Measurements from ENCODE around the gene WDPCP.

The WDPCP gene

DNA sequence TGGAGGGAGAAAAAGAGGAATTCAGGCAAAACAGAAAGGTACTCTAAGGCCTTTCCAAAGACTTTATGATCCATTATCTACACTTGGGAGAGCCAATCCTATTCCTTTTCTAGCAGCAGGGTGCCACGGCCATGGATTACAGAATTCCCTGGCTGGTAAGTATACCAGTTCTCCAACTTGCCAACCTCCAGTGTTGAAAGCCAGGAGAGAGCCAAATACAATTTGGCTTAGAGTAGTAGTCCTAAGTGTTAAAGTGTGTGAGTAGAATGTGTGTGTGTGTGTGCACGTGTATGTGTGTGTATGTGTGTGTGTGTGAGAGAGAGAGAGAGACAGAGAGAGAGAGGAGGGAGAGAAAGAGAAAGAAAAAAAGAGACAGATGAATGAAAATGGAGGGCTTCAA lies 43.3 kb downstream of the WDPCP start:
- DNase-seq (ENCODE audit: low spot score) (no peak), FAIRE-seq (no peak)

DNA sequence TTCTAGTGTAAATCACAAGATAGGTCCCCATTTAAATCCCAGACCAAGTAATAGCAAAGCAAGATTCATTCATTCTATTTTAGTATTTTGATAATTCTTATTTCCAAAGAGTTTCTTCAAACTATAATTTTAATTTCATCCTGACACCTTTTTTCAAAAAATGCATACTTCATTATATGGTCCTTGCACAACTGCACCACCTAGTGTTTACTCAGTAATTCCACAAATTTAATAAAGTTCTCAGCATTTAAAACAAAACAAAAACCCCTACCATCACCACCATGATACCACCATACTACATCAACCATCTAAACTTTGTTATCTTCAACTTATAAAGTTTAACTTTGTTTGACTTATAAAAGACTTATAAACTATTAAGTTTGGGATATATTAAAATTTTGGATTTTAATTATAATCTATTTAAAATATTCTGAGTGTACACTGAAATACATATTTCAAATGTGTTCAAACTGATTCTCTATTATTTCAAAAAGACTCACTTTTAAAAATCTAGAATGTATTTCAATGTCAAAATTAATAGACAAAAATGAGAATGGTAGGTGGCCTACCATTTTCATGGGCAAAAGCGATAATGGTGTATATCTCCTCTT lies 44.2 kb downstream of the WDPCP start:
- peak; percentile 25 for DNase-seq (ENCODE audit: low spot score)
- FAIRE-seq, result no peak

DNA sequence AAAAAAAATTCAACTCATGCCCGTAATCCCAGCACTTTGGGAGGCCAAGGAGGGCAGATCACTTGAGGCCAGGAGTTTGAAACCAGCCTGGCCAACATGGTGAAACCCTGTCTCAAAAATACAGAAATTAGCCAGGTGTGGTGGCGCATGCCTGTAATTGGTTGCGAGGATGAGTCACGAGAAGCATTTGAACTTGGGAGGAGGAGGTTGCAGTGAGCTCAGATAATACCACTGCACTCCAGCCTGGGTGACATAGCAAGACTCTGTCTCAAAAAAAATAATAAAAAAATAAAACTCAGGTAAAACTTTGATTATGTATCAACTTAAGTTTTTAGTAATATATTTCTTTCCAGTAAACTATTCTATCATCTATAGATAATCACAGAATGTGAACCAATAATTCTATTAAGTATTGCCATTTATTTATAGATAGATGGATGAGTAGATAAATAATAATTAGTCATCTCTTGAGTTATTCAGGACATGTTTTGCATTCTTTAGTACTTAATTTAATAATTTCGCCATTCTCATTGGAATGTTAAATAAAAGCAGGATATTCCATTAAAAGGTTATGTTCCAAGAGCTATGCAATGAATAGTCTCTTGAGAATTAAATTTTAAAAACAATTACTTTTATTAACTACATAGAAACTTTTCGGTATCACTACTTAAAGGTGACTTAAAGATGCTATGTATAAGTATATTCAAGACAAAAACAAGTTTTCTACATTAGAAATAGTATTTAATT lies 48.7 kb downstream of the WDPCP start:
- no peak for FAIRE-seq
- DNase-seq (ENCODE audit: low spot score), result no peak

DNA sequence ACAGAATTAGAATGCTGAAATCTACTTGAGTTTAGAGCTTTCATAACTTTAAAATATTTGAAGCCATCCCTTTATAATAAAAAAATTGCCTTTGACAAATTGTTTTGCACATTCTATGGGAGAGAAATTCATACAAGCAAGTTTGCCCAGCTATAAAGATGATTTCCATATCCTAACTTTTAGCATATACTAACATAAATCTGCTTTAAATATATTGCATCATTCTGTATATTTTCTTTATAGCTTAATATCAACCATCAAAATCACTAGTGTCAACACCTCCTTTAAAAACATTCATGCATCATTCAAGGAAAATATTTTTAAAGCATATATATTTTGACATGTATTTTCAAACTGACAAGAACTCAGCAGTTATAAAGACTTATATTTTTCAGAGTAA lies 49.9 kb downstream of the WDPCP start:
- FAIRE-seq (no peak), DNase-seq (ENCODE audit: low spot score) (no peak)

DNA sequence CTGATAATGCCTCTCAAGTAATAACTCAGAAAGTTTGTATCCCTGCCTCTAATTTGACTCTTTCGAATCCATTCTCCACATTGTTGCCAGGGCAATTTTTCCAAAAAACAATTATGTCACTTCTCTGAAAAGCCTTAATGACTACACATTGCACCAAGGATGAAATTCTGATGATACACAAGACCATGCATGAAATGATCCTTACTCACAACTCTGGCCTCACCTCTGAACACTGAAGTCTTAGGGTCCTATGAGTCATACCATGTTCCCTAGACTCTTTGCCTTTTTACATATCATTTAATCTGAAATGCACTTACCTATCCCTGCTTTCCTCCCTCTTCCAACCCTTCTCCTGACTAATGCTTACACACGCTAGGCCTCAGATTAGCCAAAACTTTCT lies 51.0 kb downstream of the WDPCP start:
- DNase-seq (ENCODE audit: low spot score) (no peak), FAIRE-seq (no peak)

DNA sequence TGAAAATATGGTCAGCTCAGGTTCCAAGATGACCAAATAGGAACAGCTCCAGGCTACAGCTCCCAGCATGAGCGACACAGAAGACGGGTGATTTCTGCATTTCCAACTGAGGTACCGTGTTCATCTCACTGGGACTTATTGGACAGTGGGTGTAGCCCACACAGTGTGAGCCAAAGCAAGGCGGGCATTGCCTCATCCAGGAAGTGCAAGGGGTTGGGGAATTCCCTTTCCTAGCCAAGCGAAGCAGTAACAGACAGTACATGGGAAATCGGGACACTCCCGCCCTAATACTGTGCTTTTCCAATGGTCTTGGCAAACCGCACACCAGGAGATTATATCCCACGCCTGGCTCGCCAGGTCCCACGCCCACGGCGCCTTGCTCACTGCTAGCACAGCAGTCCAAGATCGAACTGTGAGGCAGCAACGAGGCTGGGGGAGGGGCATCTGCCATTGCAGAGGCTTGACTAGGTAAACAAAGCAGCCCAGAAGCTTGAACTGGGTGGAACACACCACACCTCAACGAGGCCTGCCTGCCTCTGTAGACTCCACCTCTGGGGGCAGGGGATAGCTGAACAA lies 57.5 kb downstream of the WDPCP start:
- FAIRE-seq, result no peak

DNA sequence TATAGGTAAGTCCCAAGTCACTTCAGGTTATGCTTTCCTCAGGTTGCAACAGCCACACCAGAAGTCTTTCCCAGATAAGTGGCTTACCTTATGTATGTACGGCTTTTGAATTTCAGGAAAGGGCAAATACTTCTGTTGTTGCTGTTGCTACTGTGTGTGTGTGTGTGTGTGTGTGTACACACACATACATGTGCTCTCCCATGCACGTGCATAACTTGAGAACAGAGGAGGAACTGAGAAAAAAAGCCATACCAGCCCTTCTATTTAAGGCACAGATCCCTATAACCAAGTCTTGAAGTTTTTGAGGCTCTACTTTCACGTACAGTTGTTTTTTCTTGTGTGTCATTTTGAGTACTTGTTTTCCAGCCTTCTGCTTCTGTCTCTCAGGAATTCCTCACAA lies 62.4 kb downstream of the WDPCP start:
- FAIRE-seq, result no peak

More for the DNA sequence above, 57.5 kb downstream of the WDPCP start:
- DNase-seq (ENCODE audit: low spot score), result no peak

DNA sequence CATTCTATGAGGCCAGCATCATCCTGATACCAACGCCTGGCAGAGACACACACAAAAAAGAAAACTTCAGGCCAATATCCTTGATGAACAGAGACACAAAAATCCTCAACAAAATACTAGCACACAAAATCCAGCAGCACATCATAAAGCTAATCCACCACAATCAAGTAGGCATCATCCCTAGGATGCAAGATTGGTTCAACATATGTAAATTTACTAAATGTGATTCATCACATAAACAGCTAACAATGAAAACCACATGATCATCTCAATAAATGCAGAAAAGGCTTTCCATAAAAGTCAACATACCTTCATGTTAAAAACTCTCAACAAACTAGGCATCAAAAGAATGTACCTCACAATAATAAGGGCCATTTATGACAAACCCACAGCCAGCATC lies 65.3 kb downstream of the WDPCP start:
- FAIRE-seq (no peak), DNase-seq (ENCODE audit: low spot score) (no peak)

More for the DNA sequence above, 62.4 kb downstream of the WDPCP start:
- no peak for DNase-seq (ENCODE audit: low spot score)

DNA sequence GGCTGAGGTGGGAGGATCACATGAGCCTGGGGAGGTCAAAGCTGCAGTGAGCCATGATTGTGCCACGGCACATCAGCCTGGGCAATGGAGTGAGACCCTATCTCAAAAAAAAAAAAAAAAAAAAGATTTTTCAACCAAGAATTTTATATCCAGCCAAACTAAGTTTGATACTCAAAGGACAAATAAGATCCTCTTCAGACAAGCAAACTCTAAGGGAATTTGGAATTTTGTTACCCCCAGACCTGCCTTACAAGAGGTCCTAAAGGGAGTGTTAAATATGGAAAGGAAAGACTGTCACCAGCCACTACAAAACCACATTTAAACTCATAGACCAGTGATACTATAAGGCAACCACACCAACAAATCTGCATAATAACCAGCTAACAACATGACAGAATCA lies 67.5 kb downstream of the WDPCP start:
- FAIRE-seq, result no peak
- no peak for DNase-seq (ENCODE audit: low spot score)

DNA sequence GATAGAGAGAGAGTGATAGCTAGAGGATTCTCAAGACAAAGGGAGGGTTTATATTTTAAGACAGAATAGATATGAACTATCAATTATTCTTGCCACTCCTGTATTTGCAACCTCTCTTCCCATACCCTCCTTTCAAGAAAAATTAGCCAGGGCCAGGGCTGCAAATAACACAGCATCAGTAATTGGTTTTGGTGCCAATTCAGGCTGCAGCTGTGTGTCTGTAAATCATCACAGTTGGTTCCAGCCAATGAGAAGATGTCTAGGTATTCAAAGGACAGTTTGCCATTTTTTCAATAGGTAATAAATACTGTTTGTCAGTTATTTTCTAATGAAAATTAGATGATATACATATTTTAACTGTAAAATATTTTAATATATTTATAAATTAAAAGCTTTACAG lies 73.5 kb downstream of the WDPCP start:
- DNase-seq (ENCODE audit: low spot score), result no peak
- FAIRE-seq, result no peak

DNA sequence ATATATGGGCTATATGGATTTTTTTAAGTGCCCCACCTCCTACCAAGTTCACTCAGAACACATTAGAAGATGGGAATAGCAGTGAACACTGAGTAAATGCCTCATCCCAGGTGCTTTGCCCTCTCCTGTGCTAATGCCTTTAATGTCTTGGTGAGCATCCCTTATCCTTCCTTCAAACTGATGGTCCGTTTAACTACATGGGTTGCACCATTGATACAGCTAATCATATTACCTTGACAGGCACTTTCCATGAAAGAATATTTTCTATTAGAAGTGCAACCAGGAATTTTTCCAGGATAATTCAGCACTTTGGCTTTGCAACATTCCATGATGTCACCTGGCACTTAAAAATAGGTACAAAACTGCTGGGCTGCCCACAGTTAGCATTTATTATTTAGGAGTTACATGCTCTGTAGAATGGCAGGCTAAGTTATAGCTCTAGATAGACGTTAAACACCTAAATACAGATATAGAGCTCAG lies 74.0 kb downstream of the WDPCP start:
- DNase-seq (ENCODE audit: low spot score) (no peak), FAIRE-seq (no peak)

DNA sequence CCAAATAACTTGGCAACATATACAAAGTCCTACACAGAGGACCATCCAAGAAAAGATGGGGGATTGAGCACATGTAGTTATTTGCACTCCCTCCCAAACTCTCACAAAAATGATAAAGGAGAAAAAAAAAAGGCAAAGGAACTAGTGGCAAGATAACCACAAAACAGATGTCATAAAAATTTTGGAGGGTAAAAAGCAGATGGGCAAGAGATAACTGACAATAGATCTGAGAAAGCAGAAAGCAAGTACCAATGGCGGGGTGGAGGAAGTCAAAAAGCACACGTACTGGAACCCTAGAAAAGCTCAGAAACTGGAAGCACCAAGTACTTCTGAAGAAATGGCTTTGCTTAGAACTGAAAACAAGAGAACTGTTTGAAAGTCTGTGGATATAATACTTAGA lies 82.0 kb downstream of the WDPCP start:
- no peak for FAIRE-seq

DNA sequence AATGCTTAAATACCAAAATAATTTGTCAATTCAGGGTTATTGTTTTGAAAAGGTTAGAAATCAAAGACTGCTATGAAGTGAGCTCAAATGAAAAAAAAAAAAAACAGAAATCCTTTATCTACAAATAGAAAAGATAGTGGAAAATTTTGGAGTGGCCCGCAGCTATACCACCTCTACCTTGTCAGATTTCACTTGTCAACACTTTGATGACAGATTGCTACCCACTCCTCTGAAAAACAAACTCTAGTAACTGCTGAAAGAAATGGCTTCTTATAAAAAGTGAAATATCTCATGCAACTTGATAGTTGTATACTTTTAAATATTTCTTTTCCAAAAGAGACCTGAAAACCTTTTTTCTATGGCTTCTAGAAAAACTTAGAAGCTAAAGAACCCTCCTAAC lies 84.5 kb downstream of the WDPCP start:
- no peak for DNase-seq (ENCODE audit: low spot score)
- no peak for FAIRE-seq

More for the DNA sequence above, 82.0 kb downstream of the WDPCP start:
- no peak for DNase-seq (ENCODE audit: low spot score)

DNA sequence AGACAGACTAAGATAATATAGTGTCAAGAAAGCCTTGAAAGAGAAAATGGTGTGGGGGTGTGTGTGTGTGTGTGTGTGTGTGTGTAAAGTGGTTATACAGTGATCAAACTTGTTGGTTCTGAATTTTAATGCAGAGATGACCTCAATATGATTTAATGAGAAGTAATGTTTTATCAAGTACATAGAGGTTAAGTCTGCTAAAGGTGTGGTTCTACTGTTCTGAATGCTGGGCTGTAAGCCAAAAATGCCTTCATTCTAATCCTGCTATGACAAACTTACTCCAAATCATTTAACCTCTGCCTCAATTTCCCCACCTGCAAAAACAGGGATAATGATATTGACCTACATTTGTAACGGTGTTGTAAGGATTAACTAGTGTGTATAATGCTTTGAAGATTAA lies 87.9 kb downstream of the WDPCP start:
- DNase-seq (ENCODE audit: low spot score) (no peak), FAIRE-seq (no peak)

DNA sequence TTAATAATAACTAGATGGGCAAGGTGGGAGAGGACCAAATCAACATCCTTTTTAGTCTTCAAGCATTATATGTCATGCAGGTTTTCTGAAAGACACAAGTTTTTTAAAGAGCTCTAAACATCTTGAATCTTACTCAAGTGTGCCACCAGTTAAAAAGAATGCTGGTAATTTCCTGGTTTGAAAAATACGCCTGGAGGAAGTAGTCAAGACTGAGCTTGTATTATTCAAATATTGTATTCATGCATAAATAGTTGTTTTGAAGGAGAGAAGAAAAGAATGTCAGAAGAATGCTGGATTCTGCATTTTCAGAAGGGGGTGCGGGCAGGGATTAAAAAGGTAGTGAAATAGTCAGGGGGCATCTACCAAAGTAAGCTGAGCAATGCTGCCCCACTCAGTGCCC lies 90.7 kb downstream of the WDPCP start:
- FAIRE-seq (no peak), DNase-seq (ENCODE audit: low spot score) (no peak)

DNA sequence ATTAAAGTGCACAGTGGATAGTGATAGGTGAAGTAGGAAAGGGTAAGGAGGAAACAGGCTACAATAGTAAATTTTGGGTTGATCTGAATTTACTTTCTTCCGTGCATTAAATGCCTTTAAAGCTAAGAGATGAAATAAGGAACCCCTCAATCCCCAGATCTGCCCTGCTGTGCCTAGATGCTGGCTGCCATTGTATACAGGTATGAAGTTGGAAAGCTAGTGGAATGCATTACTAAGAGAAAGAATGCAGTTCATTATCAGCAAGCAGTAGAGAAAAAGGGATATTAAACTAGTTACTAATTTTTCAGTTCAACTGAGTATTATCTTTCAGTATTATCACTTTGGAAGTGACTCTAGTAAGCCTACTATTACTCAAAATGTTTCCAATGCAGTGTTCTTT lies 93.3 kb downstream of the WDPCP start:
- DNase-seq (ENCODE audit: low spot score) (no peak), FAIRE-seq (no peak)

DNA sequence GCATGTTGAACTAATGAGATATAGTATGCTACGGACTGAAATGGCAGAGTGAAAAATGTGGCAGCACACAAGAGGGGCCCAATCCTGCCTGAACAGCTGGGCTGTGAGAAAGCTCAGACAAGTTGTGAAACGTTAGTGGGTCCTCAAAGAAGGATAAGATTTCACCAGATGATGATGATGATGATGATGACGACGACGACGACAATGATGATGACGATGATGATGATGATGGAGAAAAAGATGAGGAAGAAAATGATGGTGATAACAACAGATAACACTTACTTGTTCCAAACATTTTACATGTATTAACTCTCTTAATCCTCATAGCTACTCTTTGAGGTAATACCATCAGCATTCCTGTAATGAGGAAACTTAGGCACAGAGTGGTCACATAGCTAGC lies 94.2 kb downstream of the WDPCP start:
- DNase-seq (ENCODE audit: low spot score) (no peak), FAIRE-seq (peak; percentile 27)

DNA sequence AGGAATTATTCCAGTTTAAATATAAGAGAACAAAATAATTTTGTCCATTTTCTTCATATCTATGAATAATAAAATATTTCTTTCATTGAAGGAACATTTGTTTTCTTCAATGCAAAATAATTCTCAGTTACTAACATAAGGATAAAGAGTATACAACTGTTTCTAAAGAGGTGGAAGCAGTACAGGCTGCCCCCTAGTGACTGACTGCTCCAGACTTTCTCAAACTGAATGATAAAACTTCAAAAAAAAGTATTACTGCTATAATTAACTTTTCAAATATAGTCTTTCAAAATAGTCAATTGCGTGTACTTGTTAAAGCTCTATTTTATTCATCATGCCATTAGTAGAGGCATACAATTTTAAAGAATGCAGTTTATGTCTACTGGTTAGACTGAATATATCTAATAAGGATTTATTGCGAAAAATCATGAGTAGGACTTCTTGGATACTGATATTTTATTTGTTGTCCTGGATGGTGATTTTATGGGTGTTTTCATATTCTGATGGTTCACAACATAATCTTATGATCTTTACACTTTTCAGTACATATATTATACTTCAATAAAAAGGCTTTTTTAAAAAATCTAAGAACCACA lies 100.1 kb downstream of the WDPCP start:
- DNase-seq (ENCODE audit: low spot score) (peak; percentile 27), FAIRE-seq (no peak)

DNA sequence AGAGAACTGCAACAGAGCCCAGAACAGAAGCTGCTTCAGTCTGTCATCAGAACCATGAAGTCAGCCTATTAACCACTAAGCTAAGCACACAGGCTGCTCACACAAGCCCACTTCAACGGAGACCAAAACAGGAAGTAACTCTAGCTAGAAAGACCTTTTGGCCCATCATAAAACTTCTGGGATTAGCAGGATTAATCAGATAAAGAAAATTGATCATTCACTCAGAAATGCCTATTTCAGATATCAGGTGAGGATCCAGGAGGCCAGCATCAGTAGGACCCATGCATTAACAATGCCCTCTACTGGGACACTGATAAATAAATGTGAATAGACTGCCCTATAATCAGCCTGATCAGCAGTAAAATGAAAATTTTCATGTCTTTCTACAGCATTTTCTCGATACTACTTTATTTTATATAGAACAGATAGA lies 101.4 kb downstream of the WDPCP start:
- no peak for FAIRE-seq
- DNase-seq (ENCODE audit: low spot score), result no peak

DNA sequence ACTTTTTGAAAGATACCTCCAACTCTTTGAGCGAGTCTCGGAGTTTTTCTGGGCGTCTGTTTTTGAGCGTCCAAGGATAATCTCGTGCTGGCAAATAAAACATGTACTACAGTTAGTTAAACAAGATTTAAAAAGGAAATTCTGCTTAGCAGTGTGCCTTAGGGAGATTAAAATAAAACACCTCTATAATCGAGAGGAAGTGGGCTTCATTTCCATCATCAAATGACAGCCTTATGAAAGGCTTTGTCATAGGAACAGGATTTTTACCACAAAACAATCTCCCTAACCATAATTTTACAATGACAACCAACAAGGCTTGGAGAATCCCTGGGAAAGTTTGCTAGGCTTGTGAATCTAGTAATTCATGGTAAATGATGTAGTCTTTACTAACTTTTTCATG lies 103.4 kb downstream of the WDPCP start:
- DNase-seq (ENCODE audit: low spot score) (no peak), FAIRE-seq (no peak)

DNA sequence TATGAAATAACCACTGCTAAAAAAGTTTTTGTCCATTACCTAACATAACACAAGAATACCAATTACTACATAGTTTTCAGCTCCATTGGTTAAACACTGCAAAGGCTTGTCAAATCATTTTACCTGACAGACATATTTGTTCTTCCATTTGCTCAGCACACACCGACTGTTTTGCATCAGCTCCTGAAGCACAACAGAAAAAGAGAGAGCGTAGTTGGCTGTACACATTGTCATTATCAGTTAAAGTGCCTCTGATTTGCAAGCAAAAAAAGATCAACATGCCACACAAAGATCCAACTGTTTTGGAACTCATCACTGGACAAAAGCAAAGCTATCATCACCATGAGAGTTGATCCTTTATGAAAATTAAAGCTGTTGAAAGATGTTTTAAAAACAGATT lies 103.8 kb downstream of the WDPCP start:
- FAIRE-seq, result no peak
- no peak for DNase-seq (ENCODE audit: low spot score)

DNA sequence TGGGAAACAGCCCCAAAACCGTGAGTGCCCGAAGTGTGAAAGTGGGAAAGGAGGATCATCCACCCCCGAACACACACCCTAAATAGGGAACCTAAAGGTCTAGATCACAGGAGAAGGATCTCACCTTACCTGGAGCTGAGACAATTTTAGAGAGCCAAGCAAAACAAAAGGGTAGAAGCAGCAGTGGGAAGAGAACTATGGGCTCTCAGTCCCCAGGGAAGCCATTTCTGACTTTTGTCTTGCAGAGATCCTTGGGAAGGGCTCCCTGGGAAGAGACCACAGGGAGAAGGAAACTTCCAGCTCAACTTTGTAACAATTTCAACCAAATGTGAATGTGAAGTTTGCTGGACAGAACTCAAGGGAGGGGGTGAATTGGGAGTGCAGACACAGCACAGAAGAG lies 110.6 kb downstream of the WDPCP start:
- FAIRE-seq (no peak), DNase-seq (ENCODE audit: low spot score) (no peak)

Measured in urothelium cell line (cell line).